SK-N-SH (cell line): Measurements from ENCODE around the gene SRSF2. TPM values are rescaled to one million over a fixed set of nuclear protein-coding genes. Genes with fewer than 3 reads are reported as not detected.
A peak's percentile ranks its signal among the peaks of the same experiment; 100 is the strongest.

Source experiments
- CTCF ChIA-PET: fragments of 300-600, 350-600 bp; formaldehyde crosslinking; extraction: SDS; loops from one replicate; lab custom pipeline; 2021; lab: Yijun Ruan, JAX
- POLR2A ChIA-PET: fragments of 350-600 bp; sonication (Branson Sonifier 250); formaldehyde crosslinking; extraction: SDS; loops from one replicate; lab custom pipeline; 2020; ENCODE audit warnings: antibody characterized with exemption, inconsistent platforms; lab: Yijun Ruan, JAX
- DNase-seq: peaks from one replicate; pipeline ENCODE4 v3.0.0; 2012
- H2AFZ ChIP-seq: fragments of 200-600 bp; sonication (generic); 2 replicates; pipeline ENCODE4 v1.8.1; 2016; ENCODE audit warnings: antibody characterized with exemption, mild to moderate bottlenecking, low read depth
- H3F3A ChIP-seq: fragments of 200-600 bp; sonication (generic); replicated peaks from 2 replicates; pipeline ENCODE3; 2016; ENCODE audit warnings: antibody characterized with exemption, mild to moderate bottlenecking; ENCODE audit not compliant: insufficient read depth
- H3K27ac ChIP-seq, 2 experiments: fragments of 200-500 bp in 1 of 2; fragments of 200-600 bp in 1 of 2; sonication (Bioruptor generic) in 1 of 2; sonication (generic), shearing (Covaris generic) in 1 of 2; 2 replicates each; pipeline versions ENCODE4 v1.5.1 to v1.6.1; 2014 to 2016; ENCODE audit warnings: low read depth in 2 of 2, inconsistent platforms in 1 of 2, low read length in 1 of 2, mild to moderate bottlenecking in 1 of 2, mixed read lengths in 1 of 2
- H3K27me3 ChIP-seq: fragments of 200-600 bp; sonication (generic), shearing (Covaris generic); 2 replicates; pipeline ENCODE4 v1.6.1; 2016; ENCODE audit warnings: mixed run types; ENCODE audit not compliant: insufficient read depth
- H3K36me3 ChIP-seq, 2 experiments: fragments of 200-500 bp in 1 of 2; fragments of 200-600 bp in 1 of 2; sonication (Bioruptor generic) in 1 of 2; sonication (generic) in 1 of 2; replicated peaks in 1 of 2; 2 replicates each; pipeline versions ENCODE3 to v1.5.1; 2014 to 2016; ENCODE audit warnings: low read length in 1 of 2, mild to moderate bottlenecking in 1 of 2; ENCODE audit not compliant: insufficient read depth in 2 of 2, control insufficient read depth in 1 of 2
- H3K4me1 ChIP-seq, 2 experiments: fragments of 200-500 bp in 1 of 2; fragments of 200-600 bp in 1 of 2; sonication (Bioruptor generic) in 1 of 2; sonication (generic), shearing (Covaris generic) in 1 of 2; 2 replicates each; pipeline versions ENCODE4 v1.5.1 to v1.6.1; 2014 to 2016; ENCODE audit warnings: low read depth in 1 of 2, low read length in 1 of 2, mixed run types in 1 of 2; ENCODE audit not compliant: insufficient read depth in 2 of 2, control insufficient read depth in 1 of 2
- H3K4me2 ChIP-seq: fragments of 200-600 bp; sonication (generic), shearing (Covaris generic); 2 replicates; pipeline ENCODE4 v1.6.1; 2017; ENCODE audit warnings: mixed run types
- H3K4me3 ChIP-seq, 2 experiments: fragments of 200-500 bp in 1 of 2; fragments of 200-600 bp in 1 of 2; sonication (Bioruptor generic) in 1 of 2; sonication (generic), shearing (Covaris generic) in 1 of 2; 2 replicates each; pipeline versions ENCODE4 v1.5.1 to v1.8.1; 2014 to 2016; ENCODE audit warnings: low read depth in 2 of 2, inconsistent platforms in 1 of 2, low read length in 1 of 2, mild to moderate bottlenecking in 1 of 2, mixed read lengths in 1 of 2, moderate library complexity in 1 of 2
- H3K79me2 ChIP-seq: fragments of 200-600 bp; sonication (generic); 2 replicates; pipeline ENCODE4 v1.8.1; 2017; ENCODE audit warnings: mild to moderate bottlenecking; ENCODE audit not compliant: insufficient read depth
- H3K9ac ChIP-seq: fragments of 200-600 bp; sonication (generic); 2 replicates; pipeline ENCODE4 v1.6.1; 2017; ENCODE audit warnings: mixed run types
- H3K9me2 ChIP-seq: fragments of 200-600 bp; sonication (generic); 2 replicates; pipeline ENCODE4 v1.6.1; 2017; ENCODE audit warnings: mixed run types
- H3K9me3 ChIP-seq: fragments of 200-600 bp; sonication (generic); 2 replicates; pipeline ENCODE4 v1.6.1; 2017; ENCODE audit warnings: mixed run types, mild to moderate bottlenecking, moderate library complexity
- H4K20me1 ChIP-seq: fragments of 200-600 bp; sonication (generic); 2 replicates; pipeline ENCODE4 v1.6.1; 2017; ENCODE audit warnings: mild to moderate bottlenecking, mixed run types; ENCODE audit not compliant: insufficient read depth
- EP300 ChIP-seq, 2 experiments: IDR thresholded peaks; 2 replicates each; pipeline versions ENCODE4 v1.4.0 to v1.6.1; 2012; ENCODE audit warnings: borderline replicate concordance in 1 of 2, low read depth in 1 of 2, low read length in 1 of 2
- EZH2phosphoT487 ChIP-seq: fragments of 200-600 bp; sonication (generic); IDR thresholded peaks from 2 replicates; pipeline ENCODE4 v1.6.1; 2017; ENCODE audit warnings: low read depth, mixed run types, mild to moderate bottlenecking, antibody characterized with exemption, moderate library complexity, borderline replicate concordance
- FOXJ3 ChIP-seq: sonication (generic); formaldehyde crosslinking; IDR thresholded peaks from 2 replicates; pipeline ENCODE4 v1.5.1; 2020; ENCODE audit warnings: mild to moderate bottlenecking, missing genetic modification reagents
- FOXM1 ChIP-seq: IDR thresholded peaks from 2 replicates; pipeline ENCODE4 v1.4.0; 2012; ENCODE audit warnings: low read depth, mild to moderate bottlenecking
- GABPA ChIP-seq: IDR thresholded peaks from 2 replicates; pipeline ENCODE4 v1.4.0; 2012; ENCODE audit warnings: low read depth, mild to moderate bottlenecking
- GATA2 ChIP-seq: sonication (generic); formaldehyde crosslinking; IDR thresholded peaks from 2 replicates; pipeline ENCODE4 v1.5.0; 2020; ENCODE audit warnings: mild to moderate bottlenecking, missing genetic modification reagents
- IRF3 ChIP-seq: fragments of 150-350 bp; IDR thresholded peaks from 2 replicates; pipeline ENCODE4 v1.6.1; 2016; ENCODE audit warnings: mild to moderate bottlenecking, low read depth, low read length
- MAX ChIP-seq: IDR thresholded peaks from 2 replicates; pipeline ENCODE4 v1.4.0; 2012; ENCODE audit warnings: low read depth
- NFIC ChIP-seq: IDR thresholded peaks from 2 replicates; pipeline ENCODE4 v1.4.0; 2012; ENCODE audit warnings: borderline replicate concordance
- NRF1 ChIP-seq: IDR thresholded peaks from 2 replicates; pipeline ENCODE4 v1.6.1; 2012; ENCODE audit warnings: low read depth, mild to moderate bottlenecking, low read length
- POLR2AphosphoS5 ChIP-seq: IDR thresholded peaks from 2 replicates; pipeline ENCODE4 v1.6.1; 2012; ENCODE audit warnings: low read depth, low read length
- RAD21 ChIP-seq: IDR thresholded peaks from 2 replicates; pipeline ENCODE4 v1.6.1; 2012; ENCODE audit warnings: mild to moderate bottlenecking, low read length
- REST ChIP-seq: IDR thresholded peaks from 2 replicates; pipeline ENCODE4 v1.6.1; 2012; ENCODE audit warnings: mild to moderate bottlenecking, low read depth, low read length, moderate library complexity
- SIN3A ChIP-seq: IDR thresholded peaks from 2 replicates; pipeline ENCODE4 v1.6.1; 2012; ENCODE audit warnings: low read depth, mild to moderate bottlenecking, low read length, moderate library complexity, borderline replicate concordance
- TEAD4 ChIP-seq: IDR thresholded peaks from 2 replicates; pipeline ENCODE4 v1.4.0; 2012; ENCODE audit warnings: mild to moderate bottlenecking, borderline replicate concordance; ENCODE audit not compliant: insufficient read depth
- YY1 ChIP-seq: IDR thresholded peaks from 2 replicates; pipeline ENCODE4 v1.4.0; 2012; ENCODE audit warnings: low read depth, mild to moderate bottlenecking
- ZBTB33 ChIP-seq: IDR thresholded peaks from 2 replicates; pipeline ENCODE4 v1.4.0; 2012; ENCODE audit warnings: low read depth, borderline replicate concordance
- WGBS: methylation state at CpG from one replicate; pipeline ENCODE4 v1.1.6; 2017; ENCODE audit warnings: low lambda C conversion rate; 5-methylcytosine and 5-hydroxymethylcytosine counted together
- polyA plus RNA-seq, 3 experiments: library from polyadenylated mRNA; depleted of rRNA; stranded (reverse); fragments of >200 nt; gene quantifications; 2 replicates each; pipeline ENCODE4 v1.2.3, GENCODE V29; 2012

The SRSF2 gene
- polyA plus RNA-seq, 1 of the 3 experiments (the other 2 are of a cell fraction): 211 TPM

GRCh38 chr17:76700617-76701470 lies 36.3 kb downstream of the SRSF2 start (continued):
- peak; percentile 36; the same call in 1 of the 2 replicates for TF ChIP-seq REST
- TF ChIP-seq GABPA: peak; percentile 37; the same call in 1 of the 2 replicates
- no peak for TF ChIP-seq ZBTB33
- TF ChIP-seq FOXM1: no peak
- no peak for TF ChIP-seq NRF1
- TF ChIP-seq SIN3A: no peak
- no peak for TF ChIP-seq GATA2 (CRISPR knock-in tag)
- TF ChIP-seq POLR2AphosphoS5: peak; percentile 51; the same call in 1 of the 2 replicates
- no peak; a peak in 1 of 4 replicates for TF ChIP-seq EP300 (IDR thresholded peaks at IDR 0.05; ENCODE audit: borderline replicate concordance in 1 of 2, low read depth in 1 of 2, low read length in 1 of 2)
- TF ChIP-seq YY1: no peak
- TF ChIP-seq EZH2phosphoT487: no peak
- TF ChIP-seq FOXJ3: no peak
- TF ChIP-seq NFIC: peak; percentile 52; the same call in 1 of the 2 replicates
- TF ChIP-seq, all 33 proteins: peak for 10

- WGBS: 75% methylated on average over 8 of the region's 8 CpGs
- no peak for DNase-seq
- POLR2A ChIA-PET: no interaction called here
- peaks cover 26 to 45% of the 10 kb centered on the region in 2 experiments for H3K4me1 ChIP-seq
- peak overlapping the region; percentile 47; the same call in 1 of the 2 replicates for H2AFZ ChIP-seq
- peak overlapping the region in 1 of 2 experiments; percentile 50; a peak in 1 of 4 replicates for H3K4me3 ChIP-seq
- H3K27ac ChIP-seq: peak overlapping the region; percentile 78 to 84
- no peaks in the 10 kb centered on the region for H3K27me3 ChIP-seq
- peak overlapping the region; percentile 51; the same call in 1 of the 2 replicates for H3K9ac ChIP-seq
- TF ChIP-seq IRF3: no peak
- TF ChIP-seq POLR2AphosphoS5: no peak
- TF ChIP-seq RAD21: no peak
- TF ChIP-seq ZBTB33: no peak
- no peak for TF ChIP-seq TEAD4
- no peak for TF ChIP-seq MAX
- CTCF ChIA-PET: interaction anchor here (0.9 to 8.3 kb wide), 3 partner anchors 10 to 153 kb away, joined by 3 to 50 read pairs (median 3); partner anchors contain the start of gene MXRA7
- H3K36me3 ChIP-seq: no peaks in the 10 kb centered on the region
- H3K9me3 ChIP-seq: no peaks in the 10 kb centered on the region
- peaks cover 100% of the 10 kb centered on the region for H3K79me2 ChIP-seq
- peaks cover 62% of the 10 kb centered on the region for H4K20me1 ChIP-seq
- H3K9me2 ChIP-seq: no peaks in the 10 kb centered on the region
- peak overlapping the region; percentile 83 for H3K4me2 ChIP-seq
- H3F3A ChIP-seq: peaks cover 32% of the 10 kb centered on the region
Measured at GRCh38 chr17:76700270-76700616, 36.9 kb downstream of the SRSF2 start.
